ENCODE results near the gene NOL12. TPM values are rescaled to one million over a fixed set of nuclear protein-coding genes. Genes with fewer than 3 reads are reported as not detected.
"Not testable (repeated sequence)": the region's sequence is repeated elsewhere in the genome, so short reads cannot be mapped to it uniquely, and the experiment has no call there.

NOL12 gene
- total and polyA plus RNA-seq, 8 donors: 6.0 to 25.6 (median 10.3) TPM

GRCh38 chr22:37684803-37685615 lies 1.1 kb upstream of the NOL12 start:
- Histone ChIP-seq H3K36me3 (peaks cover 0 to 8% (median 0%) of the 10 kb centered on the region in 3 donors), H3K4me1 (peaks cover 0 to 7% (median 0%) of the 10 kb centered on the region in 3 donors), H3K27ac (no peak overlapping the region), H3K9me3 (no peaks in the 10 kb centered on the region), H3K4me3 (no peak overlapping the region), H3K27me3 (no peaks in the 10 kb centered on the region)
- 60 to 70% methylated on average over 16 of the region's 16 CpGs for WGBS, 2 donors
- ATAC-seq: no peak
- no peak for FAIRE-seq
- intact Hi-C loops (cut with DNase I): loop anchor here in 1 of 3 donors (5.0 to 10.0 kb wide), 2 partner anchors 43 to 140 kb away; no protein-coding TSS in a partner anchor
- DNase-seq: no peak
- TF ChIP-seq CTCF (IDR thresholded peaks at IDR 0.05): no peak

- 87 to 93% methylated on average over 7 of the region's 7 CpGs for WGBS, 2 donors
- intact Hi-C loops (cut with DNase I): no loop called here
- no peak for TF ChIP-seq CTCF (IDR thresholded peaks at IDR 0.05)
- no peak for FAIRE-seq
- H3K27me3 ChIP-seq: no peaks in the 10 kb centered on the region
- H3K4me3 ChIP-seq: no peak overlapping the region
- no peaks in the 10 kb centered on the region for H3K9me3 ChIP-seq
- H3K27ac ChIP-seq: no peak overlapping the region
- peaks cover 0 to 34% (median 6%) of the 10 kb centered on the region in 3 donors for H3K36me3 ChIP-seq
- peaks cover 0 to 7% (median 0%) of the 10 kb centered on the region in 3 donors for H3K4me1 ChIP-seq
- no peak for DNase-seq
- no peak for ATAC-seq
Observed at GRCh38 chr22:37690407-37690806, 4.3 kb downstream of the NOL12 start.

GRCh38 chr22:37690901-37691504 lies 4.9 kb downstream of the NOL12 start:
- DNase-seq (peak in 1 of 6 donors; percentile 24), FAIRE-seq (no peak), ATAC-seq (no peak)
- Histone ChIP-seq H3K4me3 (no peak overlapping the region), H3K27ac (no peak overlapping the region), H3K4me1 (peaks cover 0 to 7% (median 0%) of the 10 kb centered on the region in 3 donors), H3K9me3 (no peaks in the 10 kb centered on the region), H3K36me3 (peaks cover 0 to 34% (median 6%) of the 10 kb centered on the region in 3 donors), H3K27me3 (no peaks in the 10 kb centered on the region)
- 93 to 98% methylated on average over 18 of the region's 18 CpGs for WGBS, 2 donors
- TF ChIP-seq CTCF (IDR thresholded peaks at IDR 0.05): no peak
- intact Hi-C loops (cut with DNase I): no loop called here

- ATAC-seq (no peak), FAIRE-seq (no peak), DNase-seq (peak in 1 of 6 donors; percentile 36)
- H3K4me1 ChIP-seq: peaks cover 0 to 6% (median 0%) of the 10 kb centered on the region in 3 donors
- H3K36me3 ChIP-seq: peaks cover 0 to 34% (median 6%) of the 10 kb centered on the region in 3 donors
- no peak overlapping the region for H3K27ac ChIP-seq
- H3K27me3 ChIP-seq: no peaks in the 10 kb centered on the region
- intact Hi-C loops (cut with DNase I): no loop called here
- H3K4me3 ChIP-seq: no peak overlapping the region
- WGBS, 2 donors: 87 to 91% methylated on average over 15 of the region's 15 CpGs
- no peaks in the 10 kb centered on the region for H3K9me3 ChIP-seq
- TF ChIP-seq CTCF (IDR thresholded peaks at IDR 0.05): no peak
Observed at GRCh38 chr22:37692627-37693285, 6.6 kb downstream of the NOL12 start.

GRCh38 chr22:37694131-37694530 lies 8.0 kb downstream of the NOL12 start:
- H3K9me3 ChIP-seq; H3K27me3 ChIP-seq; FAIRE-seq; H3K4me3 ChIP-seq; H3K4me1 ChIP-seq; H3K27ac ChIP-seq; DNase-seq; intact Hi-C loops (cut with DNase I); ATAC-seq: not testable (repeated sequence)
- 92 to 95% methylated on average over 7 of the region's 7 CpGs for WGBS, 2 donors
- peaks cover 0 to 26% (median 6%) of the 10 kb centered on the region in 3 donors for H3K36me3 ChIP-seq

- H3K9me3 ChIP-seq: not testable (repeated sequence)
Observed at GRCh38 chr22:37696260-37696656, 10.1 kb downstream of the NOL12 start.

More at GRCh38 chr22:37696260-37696656, 10.1 kb downstream of the NOL12 start:
- 20 to 32% methylated on average over 13 of the region's 13 CpGs for WGBS, 2 donors
- intact Hi-C loops (cut with DNase I); H3K4me3 ChIP-seq; H3K27me3 ChIP-seq; FAIRE-seq; H3K4me1 ChIP-seq; DNase-seq; ATAC-seq; H3K27ac ChIP-seq: not testable (repeated sequence)
- H3K36me3 ChIP-seq: peaks cover 0 to 14% (median 4%) of the 10 kb centered on the region in 3 donors
